Central memory CD4-positive, alpha-beta T cell (primary cell): ENCODE data around the gene MAPK8IP3.
"Not testable (repeated sequence)": the region's sequence is repeated elsewhere in the genome, so short reads cannot be mapped to it uniquely, and the experiment has no call there.

Experiments
- DNase-seq: peaks from one replicate; pipeline ENCODE4 v3.0.0; 2022

MAPK8IP3 gene

GRCh38 chr16:1677942-1678499, 28.0 kb upstream of the MAPK8IP3 start, which contains the start of gene JPT2:
Gene JPT2, plus strand, starts transcription at chr16:1678279. Its CDS starts 34 bp downstream, at chr16:1678313.
- DNase-seq = peak; percentile 94

- peak; percentile 43 for DNase-seq
Observed at GRCh38 chr16:1678500-1679098, 27.4 kb upstream of the MAPK8IP3 start.

GRCh38 chr16:1680361-1680760, 25.6 kb upstream of the MAPK8IP3 start:
- DNase-seq = no peak

GRCh38 chr16:1681032-1681431, 25.0 kb upstream of the MAPK8IP3 start:
- DNase-seq = no peak

GRCh38 chr16:1687427-1688316, 18.3 kb upstream of the MAPK8IP3 start:
- no peak for DNase-seq

DNA sequence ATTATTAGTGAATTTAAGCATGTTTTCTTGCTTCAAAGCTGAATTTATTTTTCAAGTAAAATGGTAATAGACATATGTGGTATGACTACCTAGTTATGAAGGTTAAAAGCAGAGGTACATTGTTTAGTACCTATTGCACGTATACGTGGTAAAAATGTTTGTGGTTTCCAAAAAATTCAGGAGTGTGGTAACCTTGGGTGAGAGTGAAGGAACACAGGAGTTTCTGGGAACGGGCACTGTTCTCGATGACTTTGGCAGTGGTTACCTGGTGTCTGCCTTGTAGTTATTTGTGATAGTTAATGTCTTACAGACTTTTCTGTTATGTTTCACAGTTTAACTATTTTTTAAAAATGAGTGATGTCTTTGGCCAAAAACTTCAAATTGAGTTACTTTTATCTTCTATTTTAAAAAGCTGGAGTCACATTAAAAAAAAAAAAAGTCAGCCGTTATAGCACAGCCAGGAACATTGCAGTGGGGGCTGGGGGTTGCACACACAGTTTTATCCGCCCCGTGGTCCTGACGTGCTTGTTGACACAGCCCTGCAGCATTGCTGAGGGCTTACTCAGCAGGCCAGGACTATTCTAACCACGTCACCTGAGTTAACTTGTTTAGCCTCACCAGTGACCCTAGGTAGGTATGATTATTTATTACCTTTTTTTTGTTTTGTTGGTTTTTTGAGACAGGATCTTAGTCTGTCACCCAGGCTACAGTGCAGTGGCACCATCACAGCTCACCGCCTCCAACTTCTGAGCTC, 17.0 kb upstream of the MAPK8IP3 start:
- no peak for DNase-seq

- DNase-seq = no peak
Observed at GRCh38 chr16:1689853-1690252, 16.1 kb upstream of the MAPK8IP3 start.

DNA sequence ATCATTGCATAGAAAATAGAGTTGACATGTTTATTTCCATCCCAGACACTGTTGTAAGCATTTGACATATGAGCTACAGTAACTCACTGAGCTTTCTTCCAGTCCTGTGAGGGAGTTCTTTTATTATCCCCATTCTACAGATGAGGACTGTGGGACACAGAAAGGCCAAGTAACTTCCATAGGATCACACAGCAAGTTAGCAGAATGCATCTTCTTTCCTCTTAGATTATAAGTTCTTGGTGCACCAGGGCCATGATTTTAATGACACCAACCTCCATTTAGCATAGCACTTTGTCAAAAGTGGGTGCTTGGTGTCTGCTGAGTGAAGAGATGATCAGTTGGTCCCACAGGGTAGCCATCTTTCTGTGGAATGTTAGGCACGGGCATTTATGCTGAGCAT, 15.2 kb upstream of the MAPK8IP3 start:
- DNase-seq = no peak

DNA sequence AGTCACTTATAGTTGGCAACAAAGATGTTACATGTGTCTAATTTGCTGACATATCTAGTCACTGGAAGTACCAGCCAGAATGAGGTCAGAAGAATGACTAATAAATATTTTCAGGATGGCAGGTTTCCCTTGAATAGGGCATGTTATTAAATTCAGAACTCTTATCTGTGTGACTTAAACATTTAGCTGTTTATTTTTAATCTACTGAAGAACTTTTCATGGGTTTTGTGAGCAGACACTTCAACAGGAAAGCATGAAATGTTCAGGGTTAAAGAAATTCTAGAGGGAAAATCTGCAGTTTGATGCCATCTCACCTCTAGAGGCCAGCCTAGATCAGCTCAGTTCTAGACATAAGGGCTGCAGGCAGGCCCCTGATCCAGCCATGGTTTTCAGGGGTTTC, 14.7 kb upstream of the MAPK8IP3 start:
- DNase-seq = no peak

GRCh38 chr16:1691956-1692355, 14.0 kb upstream of the MAPK8IP3 start:
- no peak for DNase-seq

DNA sequence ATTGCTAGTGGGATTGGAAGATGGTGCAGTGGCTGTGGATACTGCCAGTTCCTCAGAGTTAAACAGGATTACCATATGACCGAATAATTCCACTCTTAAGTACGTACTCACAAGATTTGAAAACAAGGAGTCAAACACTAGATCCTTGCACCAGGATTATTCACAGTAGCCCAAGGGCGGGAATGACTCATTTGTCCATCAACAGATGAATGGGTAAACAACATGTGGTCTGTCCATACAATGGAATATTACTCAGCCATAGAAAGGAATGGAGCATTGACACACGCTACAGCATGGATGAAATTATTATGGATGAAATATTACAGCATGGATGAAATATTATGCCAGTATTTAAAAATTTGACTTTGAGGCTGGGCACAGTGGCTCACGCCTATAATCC, 9.1 kb upstream of the MAPK8IP3 start:
- no peak for DNase-seq

GRCh38 chr16:1698680-1699079, 7.3 kb upstream of the MAPK8IP3 start:
- no peak for DNase-seq

DNA sequence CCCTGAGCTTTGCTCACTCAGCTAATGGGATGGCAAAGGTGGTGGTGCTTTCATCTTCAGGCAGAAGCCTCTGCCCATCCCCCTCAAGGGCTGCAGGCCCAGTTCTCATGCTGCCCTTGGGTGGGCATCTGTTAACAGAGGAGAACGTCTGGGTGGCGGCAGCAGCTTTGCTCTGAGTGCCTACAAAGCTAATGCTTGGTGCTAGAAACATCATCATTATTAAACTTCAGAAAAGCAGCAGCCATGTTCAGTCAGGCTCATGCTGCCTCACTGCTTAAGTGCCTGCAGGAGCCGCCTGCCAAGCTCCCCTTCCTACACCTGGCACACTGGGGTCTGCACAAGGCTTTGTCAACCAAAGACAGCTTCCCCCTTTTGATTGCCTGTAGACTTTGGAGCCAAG, 5.7 kb upstream of the MAPK8IP3 start:
- no peak for DNase-seq

DNA sequence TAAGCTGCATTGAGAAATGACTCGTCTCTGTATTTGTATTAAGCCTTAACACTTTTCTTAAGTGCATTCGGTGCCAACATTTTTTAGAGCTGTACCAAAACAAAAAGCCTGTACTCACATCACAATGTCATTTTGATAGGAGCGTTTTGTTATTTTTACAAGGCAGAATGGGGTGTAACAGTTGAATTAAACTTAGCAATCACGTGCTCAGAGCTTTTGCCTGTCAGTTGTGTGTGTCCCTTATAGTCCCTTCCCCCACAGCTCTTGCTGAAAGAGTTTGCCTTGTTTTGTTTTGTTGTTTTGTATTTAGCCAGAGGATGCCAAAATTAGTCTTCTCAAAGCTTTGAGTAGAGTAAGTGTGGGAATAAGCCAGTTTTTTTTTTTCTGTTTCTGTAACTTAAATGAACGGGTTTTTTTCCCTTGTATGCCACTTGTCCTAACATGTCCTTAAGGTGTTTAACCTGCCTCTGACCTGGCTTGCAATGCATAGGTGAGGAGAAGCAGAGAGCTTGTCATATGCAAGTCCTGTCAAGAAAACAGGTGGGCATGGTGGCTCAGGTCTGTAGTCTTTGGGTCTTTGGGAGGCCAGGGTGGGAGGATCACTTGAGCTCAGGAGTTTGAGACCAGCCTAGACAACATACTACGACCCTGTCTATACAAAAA, 4.6 kb upstream of the MAPK8IP3 start:
- no peak for DNase-seq

DNA sequence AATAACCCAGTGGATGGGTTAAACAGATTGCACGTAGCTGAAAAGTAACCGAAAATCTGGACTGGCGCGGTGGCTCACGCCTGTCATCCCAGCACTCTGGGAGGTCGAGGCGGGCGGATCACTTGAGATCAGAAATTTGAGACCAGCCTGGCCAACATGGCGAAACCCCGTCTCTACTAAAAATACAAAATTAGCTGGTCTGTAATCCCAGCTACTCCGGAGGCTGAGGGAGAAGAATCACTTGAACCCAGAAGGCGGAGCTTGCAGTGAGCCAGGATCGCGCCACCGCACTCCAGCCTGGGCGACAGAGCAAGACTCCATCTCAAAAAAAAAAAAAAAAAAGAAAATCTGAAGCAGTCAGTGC, 689 bp upstream of the MAPK8IP3 start:
- not testable (repeated sequence) for DNase-seq

- peak; percentile 37 for DNase-seq
Observed at GRCh38 chr16:1706386-1707192, 594 bp downstream of the MAPK8IP3 start.

DNA sequence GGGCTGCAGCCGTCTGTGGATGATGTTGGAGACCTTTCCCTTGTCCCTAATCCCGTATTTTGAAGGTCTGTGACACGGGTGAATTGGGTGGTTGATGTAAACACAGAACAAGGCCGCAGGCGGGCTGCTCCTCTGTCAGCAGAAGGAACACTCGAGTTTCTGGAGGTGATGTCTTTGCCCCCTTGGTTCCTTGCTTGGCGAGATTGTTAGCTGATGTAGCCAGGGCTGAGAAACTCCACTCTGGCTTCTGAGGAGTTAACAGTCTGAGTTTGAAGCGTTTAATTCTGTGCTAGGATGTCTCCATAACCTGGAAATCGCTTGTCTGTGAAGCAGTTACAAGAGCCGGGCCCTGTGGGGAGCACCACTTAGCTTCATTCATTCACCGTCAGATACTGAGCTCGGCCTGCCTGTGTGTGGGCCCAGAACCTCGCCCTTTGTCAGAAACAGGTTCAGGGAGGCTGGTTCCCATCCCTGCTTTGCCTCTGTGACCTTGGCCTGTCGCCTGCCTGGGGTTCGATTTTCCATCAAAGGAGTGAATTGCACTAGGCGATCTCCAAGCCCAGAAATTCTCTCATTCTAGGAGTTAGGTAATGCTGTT, 1.3 kb downstream of the MAPK8IP3 start:
- DNase-seq = peak; percentile 3

DNA sequence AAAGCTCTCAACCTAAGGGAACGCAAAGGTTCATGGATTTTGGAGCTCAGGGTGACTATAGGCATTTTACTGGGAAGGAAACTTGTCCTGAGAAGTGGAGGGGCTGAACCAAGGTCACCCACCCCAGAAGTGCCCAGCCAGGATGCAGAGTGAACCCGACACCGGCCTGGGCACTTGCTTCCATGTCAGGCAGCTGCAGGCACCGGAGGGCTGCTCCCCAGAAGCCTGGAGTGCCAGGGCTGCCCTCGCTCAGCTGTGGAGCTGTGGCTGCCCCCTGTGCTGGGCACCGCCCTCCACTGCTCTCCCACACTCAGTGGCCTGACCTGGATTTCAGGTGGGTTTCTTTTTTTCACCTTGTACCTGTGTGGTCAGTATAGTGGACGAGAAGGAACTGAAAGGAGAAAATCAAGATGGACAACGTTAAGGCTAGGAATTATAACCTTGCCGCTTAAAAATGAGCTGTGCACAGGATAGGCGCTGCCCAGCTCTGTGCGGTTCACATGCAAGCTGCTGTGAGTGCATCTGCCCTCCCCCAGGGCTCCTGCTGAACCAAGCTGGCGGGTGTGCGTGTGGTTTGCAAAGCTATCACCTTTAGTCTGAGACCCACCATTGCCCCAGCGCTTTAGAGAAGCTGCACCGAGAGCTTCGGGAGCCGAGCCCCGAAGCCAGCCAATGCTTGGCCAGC, 2.2 kb downstream of the MAPK8IP3 start:
- no peak for DNase-seq

DNA sequence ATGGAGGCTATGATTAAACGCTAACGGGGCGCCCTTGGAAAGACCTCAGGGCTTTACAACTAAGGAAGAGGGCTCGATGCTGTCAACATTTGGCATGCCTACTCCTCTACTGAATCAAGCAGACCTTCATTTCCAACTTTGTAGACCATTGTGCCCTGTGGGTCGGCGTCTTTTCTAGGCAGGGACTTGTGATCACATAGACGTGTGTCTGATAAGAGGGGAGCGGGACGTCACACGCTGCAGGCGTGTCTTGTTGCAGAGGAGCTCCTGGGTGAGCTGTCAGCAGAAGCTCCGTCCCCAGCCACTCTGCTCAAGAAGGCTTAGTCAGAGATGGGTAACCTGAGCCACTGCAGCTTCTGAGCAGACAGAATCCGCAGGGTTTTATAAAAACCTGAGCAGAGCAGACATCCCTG, 2.8 kb downstream of the MAPK8IP3 start:
- DNase-seq = no peak

DNA sequence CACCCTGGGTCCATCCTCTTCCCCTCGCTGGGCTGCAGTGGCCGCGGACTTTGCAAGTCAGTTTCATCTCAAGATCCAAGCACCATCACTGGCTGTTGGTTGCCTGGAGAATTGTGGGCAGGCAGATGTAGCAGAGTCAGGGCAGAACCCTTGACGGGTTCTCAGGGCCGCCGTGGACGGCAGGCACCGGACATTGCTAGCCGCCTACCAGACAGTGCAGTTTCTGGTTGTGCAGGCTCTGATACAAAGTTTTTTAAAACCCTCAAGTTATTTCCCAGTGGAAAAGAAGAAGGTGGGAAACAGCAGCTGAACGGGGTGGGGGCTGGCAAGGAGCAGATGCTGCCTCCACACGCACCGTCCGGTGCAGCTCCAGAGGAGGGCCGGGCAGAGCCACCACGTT, 3.4 kb downstream of the MAPK8IP3 start:
- DNase-seq = no peak
